ENCODE results near the gene PAX5. TPM values are rescaled to one million over a fixed set of nuclear protein-coding genes. Genes with fewer than 3 reads are reported as not detected.

The PAX5 gene
- total RNA-seq, 2 experiments from 2014 or later = 0.95 to 1.1 TPM

- H3K27ac Mint-ChIP-seq = no peak overlapping the region
- no peak for ATAC-seq
- no peak for DNase-seq
- no peaks in the 10 kb centered on the region for H3K36me3 Mint-ChIP-seq (ENCODE audit: low read depth)
- peaks cover 6% of the 10 kb centered on the region for H3K4me1 Mint-ChIP-seq (ENCODE audit: low read depth)
- POLR2A ChIA-PET = no interaction called here
- CTCF ChIA-PET = no interaction called here
- no peak for TF ChIP-seq CTCF (IDR thresholded peaks at IDR 0.05)
- peaks cover 3% of the 10 kb centered on the region for H3K27me3 Mint-ChIP-seq
- no peaks in the 10 kb centered on the region for H3K9me3 Mint-ChIP-seq
- no peak overlapping the region for H3K4me3 Mint-ChIP-seq
- intact Hi-C loops (cut with micrococcal nuclease) = no loop called here
Observed at GRCh38 chr9:36900136-36900855, 133.8 kb downstream of the PAX5 start.

- TF ChIP-seq CTCF (IDR thresholded peaks at IDR 0.05) = no peak
- no peak overlapping the region for H3K4me3 Mint-ChIP-seq
- CTCF ChIA-PET = no interaction called here
- no peaks in the 10 kb centered on the region for H3K36me3 Mint-ChIP-seq (ENCODE audit: low read depth)
- H3K27ac Mint-ChIP-seq = no peak overlapping the region
- peaks cover 6% of the 10 kb centered on the region for H3K4me1 Mint-ChIP-seq (ENCODE audit: low read depth)
- intact Hi-C loops (cut with micrococcal nuclease) = no loop called here
- DNase-seq = no peak
- ATAC-seq = no peak
- peaks cover 1% of the 10 kb centered on the region for H3K27me3 Mint-ChIP-seq
- POLR2A ChIA-PET = interaction anchor here (0.6 kb wide), 1 partner anchor 38 kb away, joined by 4 read pairs; no protein-coding TSS in a partner anchor
- H3K9me3 Mint-ChIP-seq = no peaks in the 10 kb centered on the region
Observed at GRCh38 chr9:36899406-36899805, 134.7 kb downstream of the PAX5 start.

GRCh38 chr9:36898431-36899020 is 135.5 kb downstream of the PAX5 start:
- no peaks in the 10 kb centered on the region for H3K36me3 Mint-ChIP-seq (ENCODE audit: low read depth)
- ChIA-PET CTCF (no interaction called here), POLR2A (interaction anchor here (0.6 kb wide), 1 partner anchor 39 kb away, joined by 4 read pairs; no protein-coding TSS in a partner anchor)
- H3K27ac Mint-ChIP-seq = no peak overlapping the region
- ATAC-seq = no peak
- peaks cover 1% of the 10 kb centered on the region for H3K27me3 Mint-ChIP-seq
- intact Hi-C loops (cut with micrococcal nuclease) = no loop called here
- H3K4me3 Mint-ChIP-seq = no peak overlapping the region
- H3K9me3 Mint-ChIP-seq = no peaks in the 10 kb centered on the region
- no peaks in the 10 kb centered on the region for H3K4me1 Mint-ChIP-seq (ENCODE audit: low read depth)
- no peak for DNase-seq
- no peak for TF ChIP-seq CTCF (IDR thresholded peaks at IDR 0.05)

- no peak overlapping the region for H3K27ac Mint-ChIP-seq
- no peaks in the 10 kb centered on the region for H3K9me3 Mint-ChIP-seq
- ChIA-PET CTCF (interaction anchor here (0.9 kb wide), 1 partner anchor 24 kb away, joined by 3 read pairs; no protein-coding TSS in a partner anchor), POLR2A (no interaction called here)
- DNase-seq = no peak
- H3K36me3 Mint-ChIP-seq (ENCODE audit: low read depth) = no peaks in the 10 kb centered on the region
- ATAC-seq = no peak
- TF ChIP-seq CTCF (IDR thresholded peaks at IDR 0.05) = no peak
- H3K4me1 Mint-ChIP-seq (ENCODE audit: low read depth) = no peaks in the 10 kb centered on the region
- H3K4me3 Mint-ChIP-seq = no peak overlapping the region
- H3K27me3 Mint-ChIP-seq = peaks cover 1% of the 10 kb centered on the region
- intact Hi-C loops (cut with micrococcal nuclease) = no loop called here
Observed at GRCh38 chr9:36897478-36897877, 136.6 kb downstream of the PAX5 start.

- ChIA-PET POLR2A (no interaction called here), CTCF (interaction anchor here (0.9 kb wide), 1 partner anchor 24 kb away, joined by 3 read pairs; no protein-coding TSS in a partner anchor)
- Mint-ChIP-seq H3K27me3 (no peaks in the 10 kb centered on the region), H3K27ac (no peak overlapping the region), H3K9me3 (no peaks in the 10 kb centered on the region), H3K4me1 (ENCODE audit: low read depth) (no peaks in the 10 kb centered on the region), H3K4me3 (no peak overlapping the region), H3K36me3 (ENCODE audit: low read depth) (no peaks in the 10 kb centered on the region)
- no peak for TF ChIP-seq CTCF (IDR thresholded peaks at IDR 0.05)
- DNase-seq (no peak), ATAC-seq (no peak)
- intact Hi-C loops (cut with micrococcal nuclease) = no loop called here
Observed at GRCh38 chr9:36897019-36897418, 137.0 kb downstream of the PAX5 start.
